WTC11 (cell line): ENCODE measurements around the gene HNRNPLL. TPM values are rescaled to one million over a fixed set of nuclear protein-coding genes. Genes with fewer than 3 reads are reported as not detected.

Source experiments
- ATAC-seq: fragments of 200-7000 bp; cut with Tn5 transposase; 2 replicates; pipeline ENCODE4 v1.10.0; 2021; ENCODE audit warnings: mild to moderate bottlenecking, moderate library complexity
- CTCF ChIA-PET: fragments of 300-600 bp; sonication (Branson Sonifier 250); formaldehyde crosslinking; loops from one replicate; lab custom pipeline; 2021; ENCODE audit warnings: antibody characterized with exemption; lab: Charles Lee
- POLR2A ChIA-PET: fragments of 350-600 bp; sonication (Branson Sonifier 250); formaldehyde crosslinking; loops from one replicate; lab custom pipeline; 2021; ENCODE audit warnings: antibody characterized with exemption; lab: Charles Lee
- DNase-seq: peaks from one replicate; pipeline ENCODE4 v3.0.0; 2021; ENCODE audit warnings: low spot score
- H3K27ac Mint-ChIP-seq: 2 replicates; pipeline ENCODE4 v1.8.0; 2021; ENCODE audit warnings: mixed read lengths
- H3K27me3 Mint-ChIP-seq: 2 replicates; pipeline ENCODE4 v1.8.0; 2021; ENCODE audit warnings: low read depth, mild to moderate bottlenecking, moderate library complexity, mixed read lengths
- H3K36me3 Mint-ChIP-seq: 2 replicates; pipeline ENCODE4 v1.8.0; 2021; ENCODE audit warnings: mixed read lengths
- H3K4me1 Mint-ChIP-seq: 2 replicates; pipeline ENCODE4 v1.8.0; 2022; ENCODE audit warnings: mixed read lengths
- H3K4me3 Mint-ChIP-seq: 2 replicates; pipeline ENCODE4 v1.8.0; 2021; ENCODE audit warnings: mild to moderate bottlenecking, moderate library complexity, mixed read lengths
- H3K9me3 Mint-ChIP-seq: 2 replicates; pipeline ENCODE4 v1.8.0; 2021; ENCODE audit warnings: mixed read lengths
- CBFB ChIP-seq: sonication (generic); formaldehyde crosslinking; IDR thresholded peaks from 2 replicates; pipeline ENCODE4 v1.8.1; 2022; ENCODE audit warnings: mild to moderate bottlenecking, low read depth, missing genetic modification reagents
- E2F1 ChIP-seq: sonication (generic); formaldehyde crosslinking; IDR thresholded peaks from 2 replicates; pipeline ENCODE4 v1.8.0; 2022; ENCODE audit warnings: mild to moderate bottlenecking, missing genetic modification reagents
- E2F4 ChIP-seq: sonication (generic); formaldehyde crosslinking; IDR thresholded peaks from 2 replicates; pipeline ENCODE4 v1.8.1; 2022; ENCODE audit warnings: low read depth, mild to moderate bottlenecking, moderate library complexity, missing genetic modification reagents, borderline replicate concordance
- EMX1 ChIP-seq: fragments of 250-450 bp; sonication (Bioruptor Pico); IDR thresholded peaks from 2 replicates; pipeline ENCODE4 v1.8.0; 2021; ENCODE audit warnings: mild to moderate bottlenecking
- GABPB1 ChIP-seq: sonication (generic); formaldehyde crosslinking; IDR thresholded peaks from 2 replicates; pipeline ENCODE4 v1.8.1; 2023; ENCODE audit warnings: mild to moderate bottlenecking, missing genetic modification reagents
- IRF1 ChIP-seq: sonication (generic); formaldehyde crosslinking; IDR thresholded peaks from 2 replicates; pipeline ENCODE4 v1.8.0; 2023; ENCODE audit warnings: missing genetic modification reagents
- MYBL2 ChIP-seq: sonication (generic); formaldehyde crosslinking; IDR thresholded peaks from 2 replicates; pipeline ENCODE4 v1.8.1; 2023; ENCODE audit warnings: mild to moderate bottlenecking, moderate library complexity, missing genetic modification reagents
- NR1H2 ChIP-seq: sonication (generic); formaldehyde crosslinking; IDR thresholded peaks from 2 replicates; pipeline ENCODE4 v1.9.0; 2021; ENCODE audit warnings: mild to moderate bottlenecking, moderate library complexity, missing genetic modification reagents
- PREB ChIP-seq: sonication (generic); formaldehyde crosslinking; IDR thresholded peaks from 2 replicates; pipeline ENCODE4 v1.8.1; 2022; ENCODE audit warnings: mild to moderate bottlenecking, missing genetic modification reagents, moderate library complexity, borderline replicate concordance
- SOX15 ChIP-seq: fragments of 250-450 bp; sonication (Bioruptor Pico); IDR thresholded peaks from 2 replicates; pipeline ENCODE4 v1.9.0; 2021; ENCODE audit warnings: mild to moderate bottlenecking
- TCF7 ChIP-seq: sonication (generic); formaldehyde crosslinking; IDR thresholded peaks from 2 replicates; pipeline ENCODE4 v1.8.0; 2022; ENCODE audit warnings: mild to moderate bottlenecking, low read depth, missing genetic modification reagents, moderate library complexity
- TP53 ChIP-seq: sonication (generic); formaldehyde crosslinking; IDR thresholded peaks from 2 replicates; pipeline ENCODE4 v1.8.1; 2023; ENCODE audit warnings: mild to moderate bottlenecking, missing genetic modification reagents
- USF1 ChIP-seq: sonication (generic); formaldehyde crosslinking; IDR thresholded peaks from 2 replicates; pipeline ENCODE4 v1.8.0; 2022; ENCODE audit warnings: mild to moderate bottlenecking, missing genetic modification reagents
- ZMAT4 ChIP-seq: fragments of 250-450 bp; sonication (Bioruptor Pico); IDR thresholded peaks from 2 replicates; pipeline ENCODE4 v1.9.0; 2021; ENCODE audit warnings: mild to moderate bottlenecking
- ZNF317 ChIP-seq: sonication (generic); formaldehyde crosslinking; IDR thresholded peaks from 2 replicates; pipeline ENCODE4 v1.8.1; 2023; ENCODE audit warnings: low read depth, mild to moderate bottlenecking, moderate library complexity, missing genetic modification reagents, borderline replicate concordance
- ZNF512 ChIP-seq: sonication (generic); formaldehyde crosslinking; IDR thresholded peaks from 2 replicates; pipeline ENCODE4 v1.8.1; 2022; ENCODE audit warnings: missing genetic modification reagents, borderline replicate concordance
- ZNF671 ChIP-seq: fragments of 250-450 bp; sonication (Bioruptor Pico); IDR thresholded peaks from 2 replicates; pipeline ENCODE4 v1.8.0; 2021; ENCODE audit warnings: mild to moderate bottlenecking
- total RNA-seq: library from RNA; stranded (reverse); gene quantifications from 3 replicates; pipeline ENCODE4 v1.2.3, GENCODE V29; 2021

HNRNPLL gene
- total RNA-seq, 1 experiment from 2014 or later: 65.3 TPM

GRCh38 chr2:38608755-38609154, 6.0 kb upstream of the HNRNPLL start:
- H3K4me1 Mint-ChIP-seq: peaks cover 20% of the 10 kb centered on the region
- peaks cover 6% of the 10 kb centered on the region for H3K9me3 Mint-ChIP-seq
- TF ChIP-seq SOX15 (CRISPR knock-in tag): no peak
- no peak for TF ChIP-seq GABPB1 (CRISPR knock-in tag)
- TF ChIP-seq TP53 (CRISPR knock-in tag): no peak
- TF ChIP-seq ZNF671 (CRISPR knock-in tag): no peak
- TF ChIP-seq MYBL2: no peak
- no peak for TF ChIP-seq ZMAT4
- no peak for TF ChIP-seq E2F4 (CRISPR knock-in tag)
- TF ChIP-seq IRF1 (CRISPR knock-in tag): no peak
- TF ChIP-seq ZNF317 (CRISPR knock-in tag): no peak
- TF ChIP-seq PREB (CRISPR knock-in tag): no peak
- TF ChIP-seq TCF7 (CRISPR knock-in tag): no peak
- TF ChIP-seq EMX1: no peak
- no peak for TF ChIP-seq USF1
- no peak overlapping the region for H3K4me3 Mint-ChIP-seq
- H3K36me3 Mint-ChIP-seq: no peaks in the 10 kb centered on the region
- H3K27ac Mint-ChIP-seq: no peak overlapping the region
- no peaks in the 10 kb centered on the region for H3K27me3 Mint-ChIP-seq
- POLR2A ChIA-PET: no interaction called here
- DNase-seq (no peak), ATAC-seq (no peak)
- CTCF ChIA-PET: interaction anchor here (2.6 kb wide), 1 partner anchor 27 kb away, joined by 11 read pairs; no protein-coding TSS in a partner anchor

GRCh38 chr2:38605298-38605830, 2.6 kb upstream of the HNRNPLL start:
- ChIA-PET POLR2A (interaction anchor here (1.8 kb wide), 1 partner anchor 146 kb away, joined by 5 read pairs; the partner anchor contains the start of gene SRSF7), CTCF (interaction anchor here (0.5 to 2.4 kb wide), 4 partner anchors 61 to 1555 kb away, joined by 3 to 7 read pairs (median 4); partner anchors contain the start of gene GALM)
- peaks cover 23% of the 10 kb centered on the region for H3K4me1 Mint-ChIP-seq
- no peak for DNase-seq
- TF ChIP-seq ZMAT4: no peak
- TF ChIP-seq NR1H2 (CRISPR knock-in tag): no peak
- no peak for TF ChIP-seq ZNF512 (CRISPR knock-in tag)
- no peak for TF ChIP-seq CBFB (CRISPR knock-in tag)
- TF ChIP-seq E2F1 (CRISPR knock-in tag): no peak
- H3K9me3 Mint-ChIP-seq: peaks cover 6% of the 10 kb centered on the region
- no peak for ATAC-seq
- H3K36me3 Mint-ChIP-seq: no peaks in the 10 kb centered on the region
- no peak overlapping the region for H3K4me3 Mint-ChIP-seq
- no peak overlapping the region; the same call in 1 of the 2 replicates for H3K27ac Mint-ChIP-seq
- H3K27me3 Mint-ChIP-seq: no peaks in the 10 kb centered on the region
